ENCODE results near the gene SEMA6A. TPM values are rescaled to one million over a fixed set of nuclear protein-coding genes. Genes with fewer than 3 reads are reported as not detected.

SEMA6A gene
- polyA plus RNA-seq, 1 of the 3 experiments (the other 2 are of a cell fraction), result 0.18 TPM

DNA sequence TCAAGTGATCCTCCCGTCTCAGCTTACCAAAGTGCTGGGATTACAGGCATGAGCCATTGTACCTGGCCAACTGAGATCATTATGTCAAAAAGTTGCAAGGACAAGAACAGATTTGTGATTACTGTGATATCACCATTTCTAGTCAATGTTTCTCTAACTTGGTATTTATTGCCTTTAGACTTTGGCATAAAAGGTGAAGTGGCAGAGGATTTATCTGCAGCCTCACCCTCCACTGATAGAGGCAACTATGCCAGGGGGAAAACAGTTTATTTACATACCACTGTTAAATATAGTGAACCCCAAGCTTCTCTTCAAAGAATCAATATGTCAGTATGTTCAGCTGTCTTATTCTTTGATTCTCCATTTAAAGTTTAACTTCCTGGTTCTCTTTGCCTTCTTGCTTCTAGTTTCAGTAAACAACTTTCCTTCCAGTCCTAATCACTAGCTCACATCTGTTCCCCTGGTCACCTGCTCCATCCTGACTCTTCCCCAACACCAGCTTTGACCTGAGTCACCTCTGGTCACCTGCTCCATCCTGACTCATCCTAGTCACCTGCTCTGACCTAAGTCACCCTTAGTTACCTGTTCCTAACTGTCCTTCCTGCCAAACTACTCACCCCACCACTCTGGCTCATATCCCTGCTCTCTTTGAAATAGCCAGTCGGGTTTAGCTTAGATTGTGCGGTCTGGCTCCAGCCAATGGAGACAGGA lies 29.9 kb downstream of the SEMA6A start:
- Histone ChIP-seq H3K4me2 (no peak overlapping the region), H3K27me3 (ENCODE audit: insufficient read depth) (no peaks in the 10 kb centered on the region), H3K4me1 (ENCODE audit: control insufficient read depth in 1 of 2, insufficient read depth in 2 of 2, low read depth in 1 of 2, low read length in 1 of 2) (no peaks in the 10 kb centered on the region; a peak in 1 of 4 replicates), H3K79me2 (ENCODE audit: insufficient read depth) (no peaks in the 10 kb centered on the region), H3K9me3 (peaks cover 7% of the 10 kb centered on the region; the same call in 1 of the 2 replicates), H3K9ac (no peak overlapping the region), H3F3A (replicated peaks; ENCODE audit: insufficient read depth) (no peaks in the 10 kb centered on the region), H3K27ac (ENCODE audit: low read depth in 2 of 2, low read length in 1 of 2) (no peak overlapping the region), H2AFZ (ENCODE audit: low read depth) (no peak overlapping the region), H3K9me2 (no peaks in the 10 kb centered on the region), H3K36me3 (replicated peaks in 1 of 2; ENCODE audit: control insufficient read depth in 1 of 2, insufficient read depth in 2 of 2, low read length in 1 of 2) (no peaks in the 10 kb centered on the region), H3K4me3 (ENCODE audit: low read depth in 2 of 2, low read length in 1 of 2) (no peak overlapping the region), H4K20me1 (ENCODE audit: insufficient read depth) (no peaks in the 10 kb centered on the region)
- POLR2A ChIA-PET, result no interaction called here
- TF ChIP-seq FOXM1 (IDR thresholded peaks at IDR 0.05; ENCODE audit: low read depth), result no peak
- TF ChIP-seq EP300 (IDR thresholded peaks at IDR 0.05; ENCODE audit: borderline replicate concordance in 1 of 2, low read depth in 1 of 2, low read length in 1 of 2), result no peak
- TF ChIP-seq, protein P1, sequence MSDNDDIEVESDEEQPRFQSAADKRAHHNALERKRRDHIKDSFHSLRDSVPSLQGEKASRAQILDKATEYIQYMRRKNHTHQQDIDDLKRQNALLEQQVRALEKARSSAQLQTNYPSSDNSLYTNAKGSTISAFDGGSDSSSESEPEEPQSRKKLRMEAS (IDR thresholded peaks at IDR 0.05; ENCODE audit: low read depth), result no peak
- CTCF ChIA-PET, result interaction anchor here (0.9 kb wide), 1 partner anchor 252 kb away, joined by 3 read pairs; no protein-coding TSS in a partner anchor
- DNase-seq, result no peak
- WGBS (ENCODE audit: low lambda C conversion rate), result 71% methylated on average over 3 of the region's 3 CpGs

DNA sequence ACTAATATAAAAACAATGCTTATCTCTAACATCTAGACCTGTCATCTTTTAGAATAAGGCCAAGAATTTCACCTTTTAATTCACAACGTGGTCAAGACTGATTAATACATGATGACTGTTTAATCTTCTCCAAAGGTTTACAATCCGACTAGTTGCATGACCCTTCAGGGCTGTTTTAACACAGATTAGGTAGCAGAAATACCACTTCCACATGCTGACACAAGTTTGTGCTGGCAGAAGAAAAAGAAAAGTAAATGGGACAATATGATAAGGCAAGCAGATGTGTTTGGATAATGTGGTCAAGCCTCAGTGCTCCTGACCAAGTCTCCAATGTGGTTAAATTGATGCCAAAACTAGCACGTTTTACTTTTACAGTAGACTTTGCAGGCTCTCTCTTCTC lies 31.1 kb downstream of the SEMA6A start:
- WGBS (ENCODE audit: low lambda C conversion rate), result 40% methylated on average over 3 of the region's 3 CpGs
- H3K27me3 ChIP-seq (ENCODE audit: insufficient read depth), result no peaks in the 10 kb centered on the region
- H3F3A ChIP-seq (replicated peaks; ENCODE audit: insufficient read depth), result no peaks in the 10 kb centered on the region
- no peak overlapping the region for H3K27ac ChIP-seq (ENCODE audit: low read depth in 2 of 2, low read length in 1 of 2)
- no peak for DNase-seq
- ChIA-PET CTCF (no interaction called here), POLR2A (no interaction called here)
- peaks cover 7% of the 10 kb centered on the region; the same call in 1 of the 2 replicates for H3K9me3 ChIP-seq
- no peak overlapping the region for H3K4me2 ChIP-seq
- no peaks in the 10 kb centered on the region for H3K36me3 ChIP-seq (replicated peaks in 1 of 2; ENCODE audit: control insufficient read depth in 1 of 2, insufficient read depth in 2 of 2, low read length in 1 of 2)
- TF ChIP-seq, protein P2, sequence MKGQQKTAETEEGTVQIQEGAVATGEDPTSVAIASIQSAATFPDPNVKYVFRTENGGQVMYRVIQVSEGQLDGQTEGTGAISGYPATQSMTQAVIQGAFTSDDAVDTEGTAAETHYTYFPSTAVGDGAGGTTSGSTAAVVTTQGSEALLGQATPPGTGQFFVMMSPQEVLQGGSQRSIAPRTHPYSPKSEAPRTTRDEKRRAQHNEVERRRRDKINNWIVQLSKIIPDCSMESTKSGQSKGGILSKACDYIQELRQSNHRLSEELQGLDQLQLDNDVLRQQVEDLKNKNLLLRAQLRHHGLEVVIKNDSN (IDR thresholded peaks at IDR 0.05; ENCODE audit: borderline replicate concordance, low read depth), result no peak
- TF ChIP-seq TCF12 (IDR thresholded peaks at IDR 0.05), result no peak
- TF ChIP-seq, protein P3, sequence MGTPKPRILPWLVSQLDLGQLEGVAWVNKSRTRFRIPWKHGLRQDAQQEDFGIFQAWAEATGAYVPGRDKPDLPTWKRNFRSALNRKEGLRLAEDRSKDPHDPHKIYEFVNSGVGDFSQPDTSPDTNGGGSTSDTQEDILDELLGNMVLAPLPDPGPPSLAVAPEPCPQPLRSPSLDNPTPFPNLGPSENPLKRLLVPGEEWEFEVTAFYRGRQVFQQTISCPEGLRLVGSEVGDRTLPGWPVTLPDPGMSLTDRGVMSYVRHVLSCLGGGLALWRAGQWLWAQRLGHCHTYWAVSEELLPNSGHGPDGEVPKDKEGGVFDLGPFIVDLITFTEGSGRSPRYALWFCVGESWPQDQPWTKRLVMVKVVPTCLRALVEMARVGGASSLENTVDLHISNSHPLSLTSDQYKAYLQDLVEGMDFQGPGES (IDR thresholded peaks at IDR 0.05; ENCODE audit: low read depth, low read length), result no peak
- no peak for TF ChIP-seq FOXM1 (IDR thresholded peaks at IDR 0.05; ENCODE audit: low read depth)
- H3K9me2 ChIP-seq, result no peaks in the 10 kb centered on the region
- no peak overlapping the region for H3K9ac ChIP-seq
- H3K4me1 ChIP-seq (ENCODE audit: control insufficient read depth in 1 of 2, insufficient read depth in 2 of 2, low read depth in 1 of 2, low read length in 1 of 2), result no peaks in the 10 kb centered on the region; a peak in 1 of 4 replicates
- H2AFZ ChIP-seq (ENCODE audit: low read depth), result no peak overlapping the region
- no peaks in the 10 kb centered on the region for H3K79me2 ChIP-seq (ENCODE audit: insufficient read depth)
- no peak overlapping the region for H3K4me3 ChIP-seq (ENCODE audit: low read depth in 2 of 2, low read length in 1 of 2)
- no peaks in the 10 kb centered on the region for H4K20me1 ChIP-seq (ENCODE audit: insufficient read depth)

DNA sequence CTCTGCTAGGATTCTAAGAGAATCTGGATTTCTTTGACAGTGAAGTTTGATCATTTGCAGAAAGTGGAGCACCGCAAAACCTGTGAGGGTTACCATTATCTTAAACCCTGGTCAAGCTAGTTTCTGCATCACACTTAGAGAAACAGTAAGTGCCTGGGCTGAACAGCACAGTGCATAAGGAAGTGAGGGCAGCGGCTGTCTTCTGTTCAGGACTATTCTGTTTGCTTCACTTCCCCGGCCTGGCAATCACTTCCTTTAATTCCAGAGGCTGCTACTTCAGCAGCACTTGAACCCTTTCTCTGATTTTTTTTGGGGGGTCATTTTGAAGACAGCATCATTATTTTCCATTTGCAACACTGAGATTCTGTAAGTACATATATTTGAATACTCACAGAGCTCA lies 32.0 kb downstream of the SEMA6A start:
- no peaks in the 10 kb centered on the region for H3K79me2 ChIP-seq (ENCODE audit: insufficient read depth)
- H3K9me2 ChIP-seq, result no peaks in the 10 kb centered on the region
- H3K27me3 ChIP-seq (ENCODE audit: insufficient read depth), result no peaks in the 10 kb centered on the region
- H3K27ac ChIP-seq (ENCODE audit: low read depth in 2 of 2, low read length in 1 of 2), result no peak overlapping the region
- TF ChIP-seq JUND (IDR thresholded peaks at IDR 0.05), result no peak
- no peak for TF ChIP-seq SMC3 (IDR thresholded peaks at IDR 0.05; ENCODE audit: low read depth, low read length)
- TF ChIP-seq, protein P3 (IDR thresholded peaks at IDR 0.05; ENCODE audit: low read depth, low read length), result no peak
- no peak for TF ChIP-seq TCF12 (IDR thresholded peaks at IDR 0.05)
- no peak for TF ChIP-seq MXI1 (IDR thresholded peaks at IDR 0.05; ENCODE audit: low read depth, low read length)
- no peak for TF ChIP-seq ELF1 (IDR thresholded peaks at IDR 0.05)
- CTCF ChIA-PET, result no interaction called here
- no peak overlapping the region for H2AFZ ChIP-seq (ENCODE audit: low read depth)
- H3K9me3 ChIP-seq, result peaks cover 7% of the 10 kb centered on the region; the same call in 1 of the 2 replicates
- WGBS (ENCODE audit: low lambda C conversion rate), result 61% methylated on average over 3 of the region's 3 CpGs
- H3K9ac ChIP-seq, result no peak overlapping the region
- POLR2A ChIA-PET, result no interaction called here
- H3K4me3 ChIP-seq (ENCODE audit: low read depth in 2 of 2, low read length in 1 of 2), result no peak overlapping the region
- no peaks in the 10 kb centered on the region for H3K36me3 ChIP-seq (replicated peaks in 1 of 2; ENCODE audit: control insufficient read depth in 1 of 2, insufficient read depth in 2 of 2, low read length in 1 of 2)
- H3K4me1 ChIP-seq (ENCODE audit: control insufficient read depth in 1 of 2, insufficient read depth in 2 of 2, low read depth in 1 of 2, low read length in 1 of 2), result no peaks in the 10 kb centered on the region; a peak in 1 of 4 replicates
- DNase-seq, result no peak
- H3F3A ChIP-seq (replicated peaks; ENCODE audit: insufficient read depth), result no peaks in the 10 kb centered on the region
- no peaks in the 10 kb centered on the region for H4K20me1 ChIP-seq (ENCODE audit: insufficient read depth)
- no peak overlapping the region for H3K4me2 ChIP-seq
